HepG2 (cell line): ENCODE data around the gene AGAP3. TPM values are rescaled to one million over a fixed set of nuclear protein-coding genes. Genes with fewer than 3 reads are reported as not detected.

ENCODE experiments used
- CENPBD1 ChIP-seq: sonication (generic); formaldehyde crosslinking; IDR thresholded peaks from 2 replicates; pipeline ENCODE4 v1.8.0; 2022; ENCODE audit warnings: missing genetic modification reagents, low read depth, mild to moderate bottlenecking, borderline replicate concordance
- CENPX ChIP-seq: sonication (generic); formaldehyde crosslinking; IDR thresholded peaks from 2 replicates; pipeline ENCODE4 v1.9.0; 2021; ENCODE audit warnings: mild to moderate bottlenecking, missing genetic modification reagents, moderate library complexity
- GMEB1 ChIP-seq: sonication (generic); formaldehyde crosslinking; IDR thresholded peaks from 2 replicates; pipeline ENCODE4 v1.5.1; 2020; ENCODE audit warnings: missing genetic modification reagents, mild to moderate bottlenecking, borderline replicate concordance
- SMAD1 ChIP-seq: sonication (generic); formaldehyde crosslinking; IDR thresholded peaks from 2 replicates; pipeline ENCODE4 v1.4.0; 2020; ENCODE audit warnings: missing genetic modification reagents, low read depth, mild to moderate bottlenecking, borderline replicate concordance
- SMAD9 ChIP-seq: sonication (generic); formaldehyde crosslinking; IDR thresholded peaks from 2 replicates; pipeline ENCODE4 v1.5.1; 2020; ENCODE audit warnings: mild to moderate bottlenecking, missing genetic modification reagents
- TSC22D2 ChIP-seq: sonication (generic); formaldehyde crosslinking; IDR thresholded peaks from 2 replicates; pipeline ENCODE4 v1.5.1; 2020; ENCODE audit warnings: missing genetic modification reagents, mild to moderate bottlenecking, borderline replicate concordance
- ZBTB44 ChIP-seq: sonication (generic); formaldehyde crosslinking; IDR thresholded peaks from 2 replicates; pipeline ENCODE4 v1.4.0; 2020; ENCODE audit warnings: missing genetic modification reagents
- ZBTB8A ChIP-seq: sonication (generic); formaldehyde crosslinking; IDR thresholded peaks from 2 replicates; pipeline ENCODE4 v1.4.0; 2020; ENCODE audit warnings: mild to moderate bottlenecking, low read depth, missing genetic modification reagents, borderline replicate concordance
- ZNF598 ChIP-seq: sonication (generic); formaldehyde crosslinking; IDR thresholded peaks from 2 replicates; pipeline ENCODE4 v1.5.1; 2020; ENCODE audit warnings: mild to moderate bottlenecking, missing genetic modification reagents, borderline replicate concordance
- polyA plus RNA-seq, 8 experiments: library from polyadenylated mRNA; depleted of rRNA in 3 of 8; stranded (reverse) in 7 of 8; unstranded in 1 of 8; fragments of >200 nt; fragmentation: Illumina TruSeq in 4 of 8; extraction: Trizol in 4 of 8; gene quantifications; 2 replicates each; pipeline versions ENCODE4 v1.2.1 to v1.2.3, GENCODE V29; 2011 to 2016; ENCODE audit warnings: low read depth in 4 of 8, missing spikeins in 1 of 8, mixed read lengths in 1 of 8; ENCODE audit not compliant: insufficient read depth in 1 of 8
- total RNA-seq, 5 experiments: library from RNA; depleted of rRNA; stranded (reverse); fragments of >200 nt; fragmentation: Illumina TruSeq; extraction: Trizol; gene quantifications; 2 replicates each; pipeline ENCODE4 v1.2.3, GENCODE V29; 2016; ENCODE audit warnings: low read depth in 1 of 5
- TF ChIP-seq, protein P1 (sequence below): sonication (generic); formaldehyde crosslinking; IDR thresholded peaks from 2 replicates; pipeline ENCODE4 v1.4.0; 2020; ENCODE audit warnings: missing genetic modification reagents
- TF ChIP-seq, protein P2 (sequence below): sonication (generic); formaldehyde crosslinking; IDR thresholded peaks from 2 replicates; pipeline ENCODE4 v1.8.0; 2022; ENCODE audit warnings: missing genetic modification reagents, mild to moderate bottlenecking, moderate library complexity, borderline replicate concordance
- TF ChIP-seq, protein P3 (sequence below): sonication (generic); formaldehyde crosslinking; IDR thresholded peaks from 2 replicates; pipeline ENCODE4 v1.9.0; 2021; ENCODE audit warnings: missing genetic modification reagents, mild to moderate bottlenecking, borderline replicate concordance

AGAP3 gene
- total and polyA plus RNA-seq, 2 of the 13 experiments (the other 11 are each of a cell fraction or from before 2014, with no cell fraction given) = 31.3 to 61.4 TPM

DNA sequence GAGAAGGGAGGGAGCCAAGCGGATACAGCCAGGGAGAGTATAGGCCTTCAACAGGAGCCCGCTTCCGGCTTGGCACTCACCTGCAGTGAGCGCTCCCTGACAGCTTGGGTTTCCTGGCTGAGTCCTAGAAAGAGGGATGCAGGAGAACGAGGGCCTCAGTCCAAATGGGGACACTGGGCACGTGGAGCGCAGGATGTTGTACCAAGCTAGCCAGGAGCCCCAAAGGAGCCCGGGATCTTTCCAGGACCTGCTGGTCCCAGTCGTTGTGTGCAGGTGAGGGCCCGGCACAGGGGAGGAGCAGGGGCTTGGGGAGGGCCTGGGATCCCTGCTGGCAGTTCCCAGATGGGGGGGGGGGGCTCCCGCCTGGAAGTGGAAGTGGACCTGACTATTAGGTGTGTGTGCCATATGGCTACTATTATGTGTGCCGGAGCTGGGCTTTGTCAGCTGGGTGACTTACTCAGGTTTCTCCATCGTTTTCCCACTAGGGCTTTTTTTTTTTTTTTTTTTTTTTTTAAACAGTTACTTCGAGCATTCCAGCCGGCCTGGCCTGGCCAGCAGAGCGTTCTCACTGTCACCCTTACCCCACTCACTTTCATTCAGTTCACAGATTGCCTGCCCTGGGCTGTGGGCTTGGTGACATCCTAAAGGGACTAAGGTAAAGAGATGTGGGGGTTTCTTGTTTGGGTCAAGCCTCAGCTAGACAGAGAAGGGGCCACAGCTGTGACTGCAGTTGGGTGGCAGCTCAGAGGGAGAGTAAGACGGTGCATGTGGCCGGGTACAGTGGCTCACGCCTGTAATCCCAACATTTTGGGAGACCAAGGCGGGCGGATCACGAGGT lies 3.8 kb downstream of the AGAP3 start (continued):
- TF ChIP-seq, protein P1, sequence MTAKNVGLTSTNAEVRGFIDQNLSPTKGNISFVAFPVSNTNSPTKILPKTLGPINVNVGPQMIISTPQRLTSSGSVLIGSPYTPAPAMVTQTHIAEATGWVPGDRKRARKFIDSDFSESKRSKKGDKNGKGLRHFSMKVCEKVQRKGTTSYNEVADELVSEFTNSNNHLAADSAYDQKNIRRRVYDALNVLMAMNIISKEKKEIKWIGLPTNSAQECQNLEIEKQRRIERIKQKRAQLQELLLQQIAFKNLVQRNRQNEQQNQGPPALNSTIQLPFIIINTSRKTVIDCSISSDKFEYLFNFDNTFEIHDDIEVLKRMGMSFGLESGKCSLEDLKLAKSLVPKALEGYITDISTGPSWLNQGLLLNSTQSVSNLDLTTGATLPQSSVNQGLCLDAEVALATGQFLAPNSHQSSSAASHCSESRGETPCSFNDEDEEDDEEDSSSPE (CRISPR knock-in tag) = no peak
- TF ChIP-seq SMAD9 (no peak), TSC22D2 (CRISPR knock-in tag) (no peak), SMAD1 (CRISPR knock-in tag) (no peak), CENPBD1 (CRISPR knock-in tag) (no peak), ZBTB8A (CRISPR knock-in tag) (no peak), CENPX (no peak), GMEB1 (CRISPR knock-in tag) (no peak), ZBTB44 (CRISPR knock-in tag) (no peak), ZNF598 (no peak)
- TF ChIP-seq, protein P2, sequence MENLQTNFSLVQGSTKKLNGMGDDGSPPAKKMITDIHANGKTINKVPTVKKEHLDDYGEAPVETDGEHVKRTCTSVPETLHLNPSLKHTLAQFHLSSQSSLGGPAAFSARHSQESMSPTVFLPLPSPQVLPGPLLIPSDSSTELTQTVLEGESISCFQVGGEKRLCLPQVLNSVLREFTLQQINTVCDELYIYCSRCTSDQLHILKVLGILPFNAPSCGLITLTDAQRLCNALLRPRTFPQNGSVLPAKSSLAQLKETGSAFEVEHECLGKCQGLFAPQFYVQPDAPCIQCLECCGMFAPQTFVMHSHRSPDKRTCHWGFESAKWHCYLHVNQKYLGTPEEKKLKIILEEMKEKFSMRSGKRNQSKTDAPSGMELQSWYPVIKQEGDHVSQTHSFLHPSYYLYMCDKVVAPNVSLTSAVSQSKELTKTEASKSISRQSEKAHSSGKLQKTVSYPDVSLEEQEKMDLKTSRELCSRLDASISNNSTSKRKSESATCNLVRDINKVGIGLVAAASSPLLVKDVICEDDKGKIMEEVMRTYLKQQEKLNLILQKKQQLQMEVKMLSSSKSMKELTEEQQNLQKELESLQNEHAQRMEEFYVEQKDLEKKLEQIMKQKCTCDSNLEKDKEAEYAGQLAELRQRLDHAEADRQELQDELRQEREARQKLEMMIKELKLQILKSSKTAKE (CRISPR knock-in tag) = no peak
- TF ChIP-seq, protein P3, sequence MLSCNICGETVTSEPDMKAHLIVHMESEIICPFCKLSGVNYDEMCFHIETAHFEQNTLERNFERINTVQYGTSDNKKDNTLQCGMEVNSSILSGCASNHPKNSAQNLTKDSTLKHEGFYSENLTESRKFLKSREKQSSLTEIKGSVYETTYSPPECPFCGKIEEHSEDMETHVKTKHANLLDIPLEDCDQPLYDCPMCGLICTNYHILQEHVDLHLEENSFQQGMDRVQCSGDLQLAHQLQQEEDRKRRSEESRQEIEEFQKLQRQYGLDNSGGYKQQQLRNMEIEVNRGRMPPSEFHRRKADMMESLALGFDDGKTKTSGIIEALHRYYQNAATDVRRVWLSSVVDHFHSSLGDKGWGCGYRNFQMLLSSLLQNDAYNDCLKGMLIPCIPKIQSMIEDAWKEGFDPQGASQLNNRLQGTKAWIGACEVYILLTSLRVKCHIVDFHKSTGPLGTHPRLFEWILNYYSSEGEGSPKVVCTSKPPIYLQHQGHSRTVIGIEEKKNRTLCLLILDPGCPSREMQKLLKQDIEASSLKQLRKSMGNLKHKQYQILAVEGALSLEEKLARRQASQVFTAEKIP (CRISPR knock-in tag) = no peak
